Liver (tissue), 3 donors: ENCODE results near the gene SCD5.

Source experiments
- CTCF ChIP-seq: fragments of 150-350 bp; IDR thresholded peaks from 2 replicates; pipeline ENCODE4 v1.5.1; 2017; ENCODE audit warnings: improper control_type of control experiment, low read depth, low read length; ENCODE audit not compliant: missing input control
- EGR1 ChIP-seq, 2 donors: IDR thresholded peaks; 2 replicates each; pipeline ENCODE4 v1.6.1; 2016 to 2018; ENCODE audit warnings: antibody characterized with exemption in 2 of 2, low read depth in 2 of 2
- GABPA ChIP-seq, 2 donors: IDR thresholded peaks in 1 of 2; conservative IDR thresholded peaks in 1 of 2; 2 replicates each; pipeline ENCODE4 v1.6.1; 2016; ENCODE audit warnings: antibody characterized with exemption in 2 of 2, mild to moderate bottlenecking in 1 of 2, moderate library complexity in 1 of 2
- MAX ChIP-seq: IDR thresholded peaks from 2 replicates; pipeline ENCODE4 v1.6.1; 2016; ENCODE audit warnings: antibody characterized with exemption
- RAD21 ChIP-seq, 2 donors: IDR thresholded peaks; 2 replicates each; pipeline ENCODE4 v1.6.1; 2016; ENCODE audit warnings: antibody characterized with exemption in 2 of 2, mild to moderate bottlenecking in 2 of 2
- SP1 ChIP-seq: IDR thresholded peaks from 2 replicates; pipeline ENCODE4 v1.6.1; 2018; ENCODE audit warnings: antibody characterized with exemption, mild to moderate bottlenecking
- donor health status: healthy.
- donor health status: healthy.

GRCh38 chr4:82786828-82787227, 11.8 kb downstream of the SCD5 start:
- TF ChIP-seq RAD21 (IDR thresholded peaks at IDR 0.05) (no peak), SP1 (no peak), CTCF (no peak), MAX (no peak), EGR1 (IDR thresholded peaks at IDR 0.05; ENCODE audit: low read depth in 2 of 2) (no peak), GABPA (IDR thresholded peaks at IDR 0.05 in 1 of 2, conservative IDR thresholded peaks at IDR 0.05 in 1 of 2) (no peak)
